ENCODE results near the gene CLPTM1L. TPM values are rescaled to one million over a fixed set of nuclear protein-coding genes. Genes with fewer than 3 reads are reported as not detected.

Gene CLPTM1L
- total and polyA plus RNA-seq, 12 donors: 40.7 to 96.5 (median 83.2) TPM

DNA sequence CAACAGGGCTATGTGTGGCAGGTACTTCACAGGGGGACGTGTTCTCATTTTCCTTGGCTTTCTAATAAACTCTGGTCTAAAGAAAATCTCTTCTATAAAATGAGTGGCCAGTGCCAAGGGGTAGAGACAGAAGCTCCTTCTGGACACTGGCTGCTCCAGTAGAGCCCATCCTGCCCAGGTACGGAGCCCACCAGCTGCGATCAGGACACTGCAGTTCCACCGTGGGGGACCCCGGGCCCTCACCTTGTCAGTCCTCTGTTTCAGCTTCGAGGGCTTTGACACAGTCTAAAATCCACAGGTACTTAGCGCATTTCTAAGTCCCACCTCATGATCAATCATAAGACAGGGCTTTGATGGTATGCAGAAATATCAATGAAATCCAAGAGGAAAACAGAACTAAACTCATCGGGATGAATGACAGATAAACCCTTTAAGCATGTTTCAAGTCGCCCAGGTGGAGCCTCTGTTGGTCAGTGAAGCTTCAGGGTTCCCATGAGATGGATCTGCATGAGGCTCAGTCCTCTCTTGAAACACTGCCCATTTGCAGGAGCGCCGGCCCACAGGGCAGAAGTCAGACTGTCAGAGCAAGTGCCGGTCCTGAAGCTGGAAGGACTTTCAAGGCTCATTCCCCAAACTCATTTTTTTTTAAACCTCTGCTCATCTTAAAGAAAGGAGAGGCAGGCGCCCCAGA, 29.7 kb downstream of the CLPTM1L start:
- TF ChIP-seq POLR2A (IDR thresholded peaks at IDR 0.05) (no peak), CTCF (IDR thresholded peaks at IDR 0.05) (no peak)
- H3K4me1 ChIP-seq (replicated peaks in 1 of 2): no peaks in the 10 kb centered on the region
- H3K27ac ChIP-seq: no peak overlapping the region
- H3K9me3 ChIP-seq (replicated peaks in 1 of 3): no peaks in the 10 kb centered on the region
- no peaks in the 10 kb centered on the region for H3K27me3 ChIP-seq
- H3K36me3 ChIP-seq (replicated peaks in 1 of 2): peaks cover 0 to 25% of the 10 kb centered on the region in 2 donors
- intact Hi-C loops (cut with DNase I): no loop called here
- H3K4me3 ChIP-seq: no peak overlapping the region
- peak in 2 of 7 donors; percentile 8 to 21 for DNase-seq
- 72 to 84% (median 81%) methylated on average over 9 to 13 of the region's 13 CpGs for WGBS, 4 donors

DNA sequence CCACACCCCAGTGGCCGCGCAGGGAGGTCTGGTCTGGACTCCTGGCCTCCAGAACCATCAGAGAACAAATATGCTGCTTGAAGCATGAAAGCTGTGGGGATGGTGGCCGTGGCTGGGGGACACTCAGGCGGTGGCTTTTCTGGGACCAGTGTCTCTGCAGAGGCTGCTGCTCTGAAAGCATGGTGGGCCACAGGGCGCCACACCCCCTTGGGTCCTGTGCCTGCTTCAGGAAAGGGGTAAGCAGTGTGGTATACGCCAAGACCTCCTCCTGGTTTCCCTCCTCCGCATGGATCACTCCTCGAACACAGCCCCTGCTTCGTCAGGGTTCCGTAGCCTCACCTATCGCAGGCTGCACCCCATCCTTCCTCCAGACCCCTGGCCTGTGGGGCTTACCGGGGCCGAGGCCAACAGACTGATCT, 30.3 kb downstream of the CLPTM1L start:
- peaks cover 0 to 20% of the 10 kb centered on the region in 2 donors for H3K36me3 ChIP-seq (replicated peaks in 1 of 2)
- intact Hi-C loops (cut with DNase I): no loop called here
- H3K27ac ChIP-seq: no peak overlapping the region
- WGBS, 4 donors: 90 to 95% (median 93%) methylated on average over 8 to 13 of the region's 13 CpGs
- DNase-seq: peak in 2 of 7 donors; percentile 15 to 28
- no peak overlapping the region for H3K4me3 ChIP-seq
- H3K27me3 ChIP-seq: no peaks in the 10 kb centered on the region
- H3K4me1 ChIP-seq (replicated peaks in 1 of 2): no peaks in the 10 kb centered on the region
- no peaks in the 10 kb centered on the region for H3K9me3 ChIP-seq (replicated peaks in 1 of 3)
- TF ChIP-seq POLR2A (IDR thresholded peaks at IDR 0.05): no peak
- TF ChIP-seq CTCF (IDR thresholded peaks at IDR 0.05): no peak

GRCh38 chr5:1312993-1313833, 31.7 kb downstream of the CLPTM1L start:
- DNase-seq: peak in 2 of 7 donors; percentile 13 to 43
- Histone ChIP-seq H3K9me3 (replicated peaks in 1 of 3) (no peaks in the 10 kb centered on the region), H3K4me3 (no peak overlapping the region), H3K36me3 (replicated peaks in 1 of 2) (peaks cover 0 to 8% of the 10 kb centered on the region in 2 donors), H3K27me3 (no peaks in the 10 kb centered on the region), H3K27ac (no peak overlapping the region), H3K4me1 (replicated peaks in 1 of 2) (no peaks in the 10 kb centered on the region)
- intact Hi-C loops (cut with DNase I): no loop called here
- 68 to 71% (median 70%) methylated on average over 14 to 25 of the region's 25 CpGs for WGBS, 4 donors
- no peak for TF ChIP-seq POLR2A (IDR thresholded peaks at IDR 0.05)
- no peak for TF ChIP-seq CTCF (IDR thresholded peaks at IDR 0.05)

- intact Hi-C loops (cut with DNase I): no loop called here
- H3K27ac ChIP-seq: no peak overlapping the region
- H3K27me3 ChIP-seq: no peaks in the 10 kb centered on the region
- no peaks in the 10 kb centered on the region for H3K36me3 ChIP-seq (replicated peaks in 1 of 2)
- peak in 1 of 7 donors; percentile 29 for DNase-seq
- no peak overlapping the region for H3K4me3 ChIP-seq
- H3K9me3 ChIP-seq (replicated peaks in 1 of 3): no peaks in the 10 kb centered on the region
- TF ChIP-seq POLR2A (IDR thresholded peaks at IDR 0.05) (no peak), CTCF (IDR thresholded peaks at IDR 0.05) (no peak)
- no peaks in the 10 kb centered on the region for H3K4me1 ChIP-seq (replicated peaks in 1 of 2)
- 71 to 83% (median 74%) methylated on average over 7 of the region's 7 CpGs for WGBS, 4 donors
These were observed 32.7 kb downstream of the CLPTM1L start for GRCh38 chr5:1312206-1312605.

Measured in adrenal gland (tissue), 12 donors.